HG03095 (cell line): ENCODE results near the gene IL5.
A peak's percentile ranks its signal among the peaks of the same experiment; 100 is the strongest.

Source experiments
- ATAC-seq: cut with Tn5 transposase; IDR thresholded peaks from one replicate; pipeline ENCODE4 v1.9.1; 2021; ENCODE audit warnings: moderate library complexity; ENCODE audit not compliant: unreplicated experiment

IL5 gene

DNA sequence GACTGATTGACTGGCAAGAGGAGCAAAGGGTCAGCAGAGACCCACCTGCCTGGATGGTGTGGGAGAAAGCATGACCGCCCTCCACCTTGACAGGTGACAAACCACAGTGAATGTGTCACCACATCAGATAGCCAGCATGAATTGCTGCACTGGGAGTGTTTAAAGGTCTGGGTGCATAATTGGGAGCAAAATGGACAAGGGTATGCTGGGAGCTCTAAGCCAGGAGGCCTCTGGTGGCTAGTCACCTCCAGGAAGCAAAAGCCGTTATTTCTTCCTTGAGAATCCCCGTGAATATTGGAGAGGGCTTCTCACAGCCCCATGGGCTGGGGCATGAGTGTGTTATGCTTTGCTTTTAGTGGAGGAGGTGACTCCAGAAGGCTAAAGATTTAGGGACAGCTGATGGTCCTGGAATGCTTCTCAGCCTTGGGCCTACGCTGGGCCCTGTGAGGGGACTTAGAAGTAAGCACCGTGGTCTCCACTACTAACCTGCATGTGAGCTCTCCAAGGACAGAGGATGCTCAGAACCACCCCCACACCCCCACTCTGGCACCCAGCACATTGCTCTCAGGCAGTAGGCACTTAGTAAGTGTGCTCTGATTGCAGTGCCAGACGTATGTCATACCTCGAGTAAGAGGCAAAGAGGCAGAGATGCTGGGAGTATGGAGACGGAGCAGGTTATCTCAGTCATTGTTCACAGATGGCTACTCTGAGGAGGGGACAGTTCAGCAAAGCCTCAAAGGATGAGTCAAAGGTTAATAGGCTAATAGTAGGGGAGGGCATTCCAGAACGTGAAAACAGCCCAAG is 43.7 kb downstream of the IL5 start:
- no peak for ATAC-seq

GRCh38 chr5:132498686-132499271 is 44.5 kb downstream of the IL5 start:
- no peak for ATAC-seq

GRCh38 chr5:132498152-132498551 is 45.2 kb downstream of the IL5 start:
- no peak for ATAC-seq

GRCh38 chr5:132497488-132497997 is 45.8 kb downstream of the IL5 start:
- ATAC-seq = no peak

GRCh38 chr5:132496631-132497487 is 46.5 kb downstream of the IL5 start:
- ATAC-seq = peak; percentile 37

- ATAC-seq = peak; percentile 23
Measured at GRCh38 chr5:132496191-132496630, 47.1 kb downstream of the IL5 start.

- no peak for ATAC-seq
Measured at GRCh38 chr5:132495667-132496190, 47.6 kb downstream of the IL5 start.

- no peak for ATAC-seq
Measured at GRCh38 chr5:132493821-132494220, 49.5 kb downstream of the IL5 start.

DNA sequence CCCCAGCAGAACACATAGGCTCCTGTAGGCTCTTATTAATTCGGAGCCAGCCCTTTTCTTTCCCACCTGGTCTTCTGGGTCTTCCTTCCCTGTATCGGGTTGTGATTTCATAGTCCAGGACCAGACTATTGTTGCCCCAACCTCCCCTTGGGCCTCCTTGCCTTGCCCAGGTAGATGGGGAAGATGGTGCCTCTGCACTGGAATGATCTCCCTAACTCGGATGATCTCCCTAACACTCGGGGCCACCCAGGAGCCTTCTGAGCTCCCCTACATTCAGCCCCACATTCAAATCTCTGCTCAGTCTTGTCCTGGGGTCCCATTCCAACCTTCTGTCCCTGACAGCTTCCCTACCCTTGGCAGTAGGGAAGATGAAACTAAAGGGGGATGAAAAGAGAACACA is 50.1 kb downstream of the IL5 start:
- ATAC-seq = no peak

DNA sequence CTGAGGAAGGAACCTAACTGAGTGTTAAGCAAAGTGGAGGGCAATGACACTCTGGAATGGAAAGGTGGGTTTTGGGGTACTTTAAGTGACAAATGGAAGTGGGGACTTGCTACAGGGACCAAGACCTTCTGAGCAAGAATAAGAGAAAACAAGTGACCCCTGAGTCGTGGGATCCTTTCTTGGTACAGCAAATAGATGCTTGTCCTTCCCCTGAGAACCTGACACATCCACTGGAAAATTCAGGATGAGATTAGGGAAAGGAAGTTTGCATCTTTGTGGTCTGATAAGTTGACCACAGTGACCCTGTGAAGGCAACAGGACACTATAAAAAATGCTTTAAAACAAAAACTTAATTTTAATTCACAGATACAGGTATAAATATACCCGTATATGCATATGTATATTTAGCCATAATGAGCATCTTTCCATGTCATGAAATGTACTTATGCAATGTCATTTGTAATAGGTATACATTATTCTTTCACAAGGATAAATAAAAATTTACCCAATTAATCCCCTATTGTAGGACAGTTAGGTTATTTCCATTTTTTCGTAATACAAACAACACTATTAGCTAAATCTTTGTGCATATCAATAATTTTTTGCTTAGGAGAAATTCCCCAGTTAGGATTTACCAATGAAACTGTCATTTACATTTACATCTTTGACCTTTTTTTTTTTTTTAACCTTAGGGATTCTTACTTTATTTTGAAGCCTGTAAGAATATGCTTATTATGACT is 50.8 kb downstream of the IL5 start:
- no peak for ATAC-seq
